ENCODE data around the gene ULK4. TPM values are rescaled to one million over a fixed set of nuclear protein-coding genes. Genes with fewer than 3 reads are reported as not detected.
"Not testable (repeated sequence)": the region's sequence is repeated elsewhere in the genome, so short reads cannot be mapped to it uniquely, and the experiment has no call there.

ULK4 gene
- total RNA-seq, 2 experiments from 2014 or later: 9.5 to 10.8 TPM

GRCh38 chr3:41477399-41478014, 484.4 kb downstream of the ULK4 start:
- intact Hi-C loops (cut with micrococcal nuclease): no loop called here
- no peak for DNase-seq
- ChIA-PET POLR2A (no interaction called here), CTCF (no interaction called here)
- H3K27me3 Mint-ChIP-seq: no peaks in the 10 kb centered on the region
- no peak overlapping the region for H3K4me3 Mint-ChIP-seq
- peaks cover 21% of the 10 kb centered on the region for H3K9me3 Mint-ChIP-seq
- no peak overlapping the region for H3K27ac Mint-ChIP-seq
- peaks cover 7% of the 10 kb centered on the region for H3K36me3 Mint-ChIP-seq
- H3K4me1 Mint-ChIP-seq (ENCODE audit: low read depth): no peaks in the 10 kb centered on the region

GRCh38 chr3:41469083-41469482, 492.8 kb downstream of the ULK4 start:
- DNase-seq: no peak
- Mint-ChIP-seq H3K36me3 (peaks cover 28% of the 10 kb centered on the region), H3K27me3 (no peaks in the 10 kb centered on the region), H3K4me3 (no peak overlapping the region), H3K4me1 (ENCODE audit: low read depth) (peaks cover 4% of the 10 kb centered on the region), H3K27ac (no peak overlapping the region), H3K9me3 (peaks cover 48% of the 10 kb centered on the region)
- ChIA-PET POLR2A (no interaction called here), CTCF (no interaction called here)
- intact Hi-C loops (cut with micrococcal nuclease): no loop called here

- CTCF ChIA-PET: no interaction called here
- POLR2A ChIA-PET: no interaction called here
- no peaks in the 10 kb centered on the region for H3K27me3 Mint-ChIP-seq
- peaks cover 25% of the 10 kb centered on the region for H3K36me3 Mint-ChIP-seq
- intact Hi-C loops (cut with micrococcal nuclease): no loop called here
- H3K4me3 Mint-ChIP-seq: no peak overlapping the region
- no peak for DNase-seq
- H3K9me3 Mint-ChIP-seq: peaks cover 35% of the 10 kb centered on the region
- peaks cover 4% of the 10 kb centered on the region for H3K4me1 Mint-ChIP-seq (ENCODE audit: low read depth)
- H3K27ac Mint-ChIP-seq: no peak overlapping the region
Observed at GRCh38 chr3:41467481-41467880, 494.4 kb downstream of the ULK4 start.

GRCh38 chr3:41464858-41465257, 497.0 kb downstream of the ULK4 start:
- DNase-seq: no peak
- Mint-ChIP-seq H3K27ac (no peak overlapping the region), H3K9me3 (peaks cover 10% of the 10 kb centered on the region), H3K27me3 (no peaks in the 10 kb centered on the region), H3K4me1 (ENCODE audit: low read depth) (no peaks in the 10 kb centered on the region), H3K4me3 (no peak overlapping the region), H3K36me3 (peaks cover 13% of the 10 kb centered on the region)
- POLR2A ChIA-PET: no interaction called here
- CTCF ChIA-PET: no interaction called here
- intact Hi-C loops (cut with micrococcal nuclease): no loop called here

- no peaks in the 10 kb centered on the region for H3K27me3 Mint-ChIP-seq
- intact Hi-C loops (cut with micrococcal nuclease): no loop called here
- H3K27ac Mint-ChIP-seq: no peak overlapping the region
- peaks cover 6% of the 10 kb centered on the region for H3K9me3 Mint-ChIP-seq
- DNase-seq: no peak
- no peak overlapping the region for H3K4me3 Mint-ChIP-seq
- peaks cover 10% of the 10 kb centered on the region for H3K36me3 Mint-ChIP-seq
- no peaks in the 10 kb centered on the region for H3K4me1 Mint-ChIP-seq (ENCODE audit: low read depth)
- POLR2A ChIA-PET: no interaction called here
- CTCF ChIA-PET: no interaction called here
Observed at GRCh38 chr3:41464401-41464800, 497.5 kb downstream of the ULK4 start.

- CTCF ChIA-PET: no interaction called here
- Mint-ChIP-seq H3K27ac (no peak overlapping the region), H3K9me3 (no peaks in the 10 kb centered on the region), H3K27me3 (no peaks in the 10 kb centered on the region), H3K4me3 (no peak overlapping the region), H3K36me3 (peaks cover 4% of the 10 kb centered on the region), H3K4me1 (ENCODE audit: low read depth) (no peaks in the 10 kb centered on the region)
- intact Hi-C loops (cut with micrococcal nuclease): no loop called here
- DNase-seq: no peak
- POLR2A ChIA-PET: no interaction called here
Observed at GRCh38 chr3:41462103-41462691, 499.7 kb downstream of the ULK4 start.

GRCh38 chr3:41460736-41461135, 501.2 kb downstream of the ULK4 start:
- ChIA-PET POLR2A (no interaction called here), CTCF (no interaction called here)
- Mint-ChIP-seq H3K27me3 (no peaks in the 10 kb centered on the region), H3K4me3 (no peak overlapping the region), H3K4me1 (ENCODE audit: low read depth) (no peaks in the 10 kb centered on the region), H3K27ac (no peak overlapping the region), H3K36me3 (peaks cover 4% of the 10 kb centered on the region), H3K9me3 (no peaks in the 10 kb centered on the region)
- no peak for DNase-seq
- intact Hi-C loops (cut with micrococcal nuclease): no loop called here

- Mint-ChIP-seq H3K9me3 (no peaks in the 10 kb centered on the region), H3K4me1 (ENCODE audit: low read depth) (no peaks in the 10 kb centered on the region), H3K27me3 (no peaks in the 10 kb centered on the region), H3K36me3 (peaks cover 18% of the 10 kb centered on the region), H3K4me3 (no peak overlapping the region), H3K27ac (no peak overlapping the region)
- intact Hi-C loops (cut with micrococcal nuclease): no loop called here
- no peak for DNase-seq
- ChIA-PET CTCF (no interaction called here), POLR2A (no interaction called here)
Observed at GRCh38 chr3:41457176-41457575, 504.7 kb downstream of the ULK4 start.

- no peak for DNase-seq
- Mint-ChIP-seq H3K9me3 (no peaks in the 10 kb centered on the region), H3K27ac (no peak overlapping the region), H3K36me3 (peaks cover 18% of the 10 kb centered on the region), H3K4me3 (no peak overlapping the region), H3K27me3 (no peaks in the 10 kb centered on the region), H3K4me1 (ENCODE audit: low read depth) (no peaks in the 10 kb centered on the region)
- POLR2A ChIA-PET: no interaction called here
- CTCF ChIA-PET: no interaction called here
- intact Hi-C loops (cut with micrococcal nuclease): no loop called here
Observed at GRCh38 chr3:41456162-41456561, 505.7 kb downstream of the ULK4 start.

- H3K9me3 Mint-ChIP-seq; CTCF ChIA-PET; H3K4me1 Mint-ChIP-seq (ENCODE audit: low read depth); H3K4me3 Mint-ChIP-seq; DNase-seq; H3K27me3 Mint-ChIP-seq; H3K27ac Mint-ChIP-seq; POLR2A ChIA-PET; intact Hi-C loops (cut with micrococcal nuclease): not testable (repeated sequence)
- H3K36me3 Mint-ChIP-seq: peaks cover 18% of the 10 kb centered on the region
Observed at GRCh38 chr3:41453618-41454017, 508.3 kb downstream of the ULK4 start.

GRCh38 chr3:41450416-41451231, 511.3 kb downstream of the ULK4 start:
- ChIA-PET CTCF (no interaction called here), POLR2A (no interaction called here)
- Mint-ChIP-seq H3K4me1 (ENCODE audit: low read depth) (no peaks in the 10 kb centered on the region), H3K27ac (no peak overlapping the region), H3K36me3 (peaks cover 30% of the 10 kb centered on the region), H3K9me3 (no peaks in the 10 kb centered on the region), H3K4me3 (no peak overlapping the region), H3K27me3 (no peaks in the 10 kb centered on the region)
- intact Hi-C loops (cut with micrococcal nuclease): no loop called here
- no peak for DNase-seq

- intact Hi-C loops (cut with micrococcal nuclease): no loop called here
- ChIA-PET CTCF (no interaction called here), POLR2A (no interaction called here)
- DNase-seq: no peak
- H3K27ac Mint-ChIP-seq: no peak overlapping the region
- H3K4me1 Mint-ChIP-seq (ENCODE audit: low read depth): no peaks in the 10 kb centered on the region
- no peaks in the 10 kb centered on the region for H3K9me3 Mint-ChIP-seq
- H3K27me3 Mint-ChIP-seq: no peaks in the 10 kb centered on the region
- no peak overlapping the region for H3K4me3 Mint-ChIP-seq
- H3K36me3 Mint-ChIP-seq: peaks cover 20% of the 10 kb centered on the region
Observed at GRCh38 chr3:41448396-41448795, 513.5 kb downstream of the ULK4 start.

- Mint-ChIP-seq H3K27me3 (no peaks in the 10 kb centered on the region), H3K36me3 (peaks cover 15% of the 10 kb centered on the region), H3K4me3 (no peak overlapping the region), H3K27ac (no peak overlapping the region), H3K4me1 (ENCODE audit: low read depth) (no peaks in the 10 kb centered on the region), H3K9me3 (no peaks in the 10 kb centered on the region)
- ChIA-PET POLR2A (no interaction called here), CTCF (no interaction called here)
- no peak for DNase-seq
- intact Hi-C loops (cut with micrococcal nuclease): no loop called here
Observed at GRCh38 chr3:41447701-41448100, 514.2 kb downstream of the ULK4 start.

All from activated CD4-positive, alpha-beta memory T cell treated with anti-CD3 and anti-CD28 coated beads for 36 hours (primary cell).